AG09319 (cell line): ENCODE measurements around the gene SLC24A3.

Experiments
- DNase-seq: peaks from one replicate; pipeline ENCODE4 v3.0.0-alpha.2; 2010; ENCODE audit warnings: low read depth; ENCODE audit errors: extremely low read depth
- TF ChIP-seq, protein P1 (sequence below): IDR thresholded peaks from 2 replicates; pipeline ENCODE4 v1.5.1; 2011; ENCODE audit warnings: low read depth, mild to moderate bottlenecking, inconsistent platforms, low read length, moderate library complexity

Gene SLC24A3

GRCh38 chr20:19511931-19512330, 299.5 kb downstream of the SLC24A3 start:
- DNase-seq, result no peak
- TF ChIP-seq, protein P1, sequence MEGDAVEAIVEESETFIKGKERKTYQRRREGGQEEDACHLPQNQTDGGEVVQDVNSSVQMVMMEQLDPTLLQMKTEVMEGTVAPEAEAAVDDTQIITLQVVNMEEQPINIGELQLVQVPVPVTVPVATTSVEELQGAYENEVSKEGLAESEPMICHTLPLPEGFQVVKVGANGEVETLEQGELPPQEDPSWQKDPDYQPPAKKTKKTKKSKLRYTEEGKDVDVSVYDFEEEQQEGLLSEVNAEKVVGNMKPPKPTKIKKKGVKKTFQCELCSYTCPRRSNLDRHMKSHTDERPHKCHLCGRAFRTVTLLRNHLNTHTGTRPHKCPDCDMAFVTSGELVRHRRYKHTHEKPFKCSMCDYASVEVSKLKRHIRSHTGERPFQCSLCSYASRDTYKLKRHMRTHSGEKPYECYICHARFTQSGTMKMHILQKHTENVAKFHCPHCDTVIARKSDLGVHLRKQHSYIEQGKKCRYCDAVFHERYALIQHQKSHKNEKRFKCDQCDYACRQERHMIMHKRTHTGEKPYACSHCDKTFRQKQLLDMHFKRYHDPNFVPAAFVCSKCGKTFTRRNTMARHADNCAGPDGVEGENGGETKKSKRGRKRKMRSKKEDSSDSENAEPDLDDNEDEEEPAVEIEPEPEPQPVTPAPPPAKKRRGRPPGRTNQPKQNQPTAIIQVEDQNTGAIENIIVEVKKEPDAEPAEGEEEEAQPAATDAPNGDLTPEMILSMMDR, result no peak

DNA sequence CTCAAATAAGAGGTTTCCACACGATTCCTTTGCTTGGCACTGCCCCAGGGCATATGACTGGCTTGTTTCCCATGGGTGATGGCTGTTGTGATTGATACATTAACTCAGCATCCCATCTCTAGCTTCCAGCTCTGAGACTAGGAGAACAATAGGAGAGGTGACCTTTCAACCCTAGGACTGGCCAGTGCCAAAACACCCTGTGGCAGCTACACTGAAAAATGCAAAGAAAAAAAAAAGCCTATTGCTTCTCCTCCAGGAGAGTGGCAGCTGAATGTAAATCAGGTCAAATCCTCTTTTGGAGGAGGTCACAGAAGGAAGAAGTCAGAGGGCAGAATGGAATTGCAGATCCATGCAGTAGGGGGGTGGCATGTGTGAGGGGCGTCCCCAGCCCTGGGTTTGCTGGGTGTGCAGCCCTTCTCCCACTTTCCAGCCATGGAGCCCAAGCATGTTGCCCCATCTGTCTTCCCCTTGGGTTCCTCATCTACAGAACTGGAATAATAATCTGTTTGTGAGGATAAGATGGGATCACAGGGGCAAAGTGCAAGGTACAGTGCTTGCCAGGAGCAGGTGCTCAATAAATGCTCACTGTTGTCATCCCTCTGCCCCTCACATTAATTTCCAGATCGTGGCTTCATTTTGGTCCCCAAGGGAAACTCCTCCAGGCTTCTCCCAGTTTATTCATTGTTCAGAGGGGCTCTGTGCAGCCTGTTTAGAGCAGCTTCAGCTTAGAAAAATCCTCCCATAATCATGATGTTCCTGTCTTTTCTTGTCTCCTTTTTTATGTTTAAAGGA, 300.6 kb downstream of the SLC24A3 start:
- no peak for DNase-seq
- TF ChIP-seq, protein P1, result no peak

DNA sequence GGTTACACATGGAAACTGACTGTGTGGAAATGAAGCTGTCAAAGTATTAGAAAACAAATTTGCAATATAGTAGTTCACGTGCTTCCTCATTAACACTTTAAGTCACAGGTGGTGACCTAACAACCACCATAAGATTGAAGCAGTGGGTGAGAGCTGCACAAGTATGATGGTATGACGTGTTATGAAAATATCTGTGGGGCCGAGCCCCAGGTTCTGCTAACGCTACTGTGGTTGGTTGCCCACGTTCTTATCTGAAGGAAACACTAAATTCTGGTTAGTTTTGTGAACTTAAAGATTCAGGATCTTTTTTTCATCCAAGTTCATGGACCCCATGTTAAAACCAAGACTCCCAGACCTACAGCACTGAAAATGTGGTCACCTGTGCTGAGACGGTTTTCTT, 302.6 kb downstream of the SLC24A3 start:
- TF ChIP-seq, protein P1, result no peak
- DNase-seq, result no peak

DNA sequence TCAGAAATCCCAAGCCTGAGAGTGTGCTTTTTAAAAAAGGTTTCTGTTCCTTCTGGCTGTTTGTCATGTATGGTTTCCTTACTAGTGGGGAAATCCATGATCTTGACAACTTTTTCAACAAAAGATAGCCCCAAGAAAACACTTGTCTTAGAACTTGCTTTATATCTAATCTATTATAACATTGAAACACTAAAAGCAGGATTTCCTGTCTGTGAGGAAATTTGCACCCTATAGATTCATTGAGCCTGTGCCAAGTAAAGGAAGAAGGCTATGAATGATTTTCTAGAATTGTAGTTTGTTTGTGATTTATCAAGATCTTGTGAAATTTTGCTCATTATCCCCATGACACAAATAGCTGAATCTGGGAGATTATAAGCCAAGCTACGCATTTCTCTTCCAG, 307.0 kb downstream of the SLC24A3 start:
- no peak for DNase-seq
- TF ChIP-seq, protein P1, result no peak

DNA sequence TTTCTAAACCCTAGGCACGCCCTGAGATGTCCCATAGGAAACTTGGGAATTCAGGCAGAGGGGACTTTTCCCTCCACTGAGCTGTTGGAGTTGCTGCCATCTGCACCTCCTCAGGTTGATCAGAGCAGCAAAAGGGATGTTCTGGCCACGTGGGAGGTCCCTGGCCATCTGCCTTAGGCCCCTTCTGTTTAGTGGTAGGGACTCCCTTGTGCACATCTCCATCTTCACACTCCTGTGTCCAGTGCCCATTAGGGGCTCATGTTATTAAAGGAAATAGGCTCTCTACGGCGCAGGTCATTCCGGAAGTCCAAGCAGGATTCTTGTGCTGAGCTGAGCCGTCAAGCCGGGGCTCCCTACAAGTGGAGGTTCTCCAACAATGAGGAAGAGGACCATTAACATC, 307.8 kb downstream of the SLC24A3 start:
- DNase-seq, result no peak
- TF ChIP-seq, protein P1, result no peak

DNA sequence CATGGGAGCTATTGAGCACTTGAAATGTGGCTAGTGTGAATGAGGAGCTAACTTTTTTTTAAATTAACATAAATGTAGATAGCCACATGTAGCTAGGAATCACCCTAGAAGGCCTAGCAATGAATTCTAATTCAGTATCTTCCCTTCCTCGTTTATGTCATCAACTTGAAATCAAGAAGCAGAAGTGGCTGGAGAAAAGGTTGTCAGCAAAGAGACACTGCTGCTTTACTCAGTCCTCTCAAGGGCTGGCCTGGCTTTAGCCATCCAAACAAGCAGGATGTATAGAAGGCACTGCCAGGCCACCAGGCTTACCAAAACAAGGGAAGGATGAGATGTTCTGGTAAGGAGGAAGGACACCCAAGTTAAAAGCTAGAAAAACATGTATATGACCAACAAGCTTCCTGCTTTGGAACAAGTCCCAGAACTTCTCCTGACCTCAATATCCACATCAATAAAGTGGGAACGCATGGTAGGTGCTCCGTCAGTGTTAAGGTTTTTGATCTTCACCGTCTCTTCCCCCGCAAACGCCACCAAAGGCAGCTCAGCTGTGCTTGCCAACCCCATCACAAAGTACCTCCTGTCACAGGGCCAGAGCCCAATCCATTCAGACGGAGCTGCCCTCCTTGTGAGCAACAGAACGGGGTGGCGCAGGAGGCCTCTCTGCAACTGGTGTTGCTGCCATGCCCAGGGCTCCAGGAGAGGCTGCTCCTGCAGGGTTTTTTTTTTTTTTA, 309.8 kb downstream of the SLC24A3 start:
- TF ChIP-seq, protein P1, result no peak
- DNase-seq, result no peak
